SIG-M5 treated with dmso at 0.1 percent for 504 hours (cell line): ENCODE measurements around the gene DPH3.

ENCODE experiments used
- DNase-seq: peaks from one replicate; lab custom pipeline; 2025; ENCODE audit not compliant: unreplicated experiment; lab: John Stamatoyannopoulos, UW

Gene DPH3

DNA sequence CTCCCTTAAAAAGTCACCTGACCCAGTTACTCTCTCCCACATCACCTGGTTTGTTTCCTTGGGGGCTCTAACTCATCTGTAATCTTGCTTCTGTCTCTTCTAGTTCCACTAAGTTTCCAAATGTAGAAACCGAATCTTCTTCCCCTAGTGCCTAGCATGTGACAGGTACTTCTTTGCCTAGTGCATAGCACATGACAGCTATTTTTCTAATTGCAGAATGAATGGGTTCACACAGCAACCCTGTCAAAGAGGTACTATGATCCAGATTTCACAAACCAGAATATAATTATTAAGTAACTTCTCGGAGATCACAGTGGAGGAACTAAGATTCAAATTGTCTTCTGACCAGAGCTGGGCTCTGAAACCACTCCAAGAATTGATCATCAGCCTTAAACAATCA is 7.4 kb downstream of the DPH3 start:
- no peak for DNase-seq

DNA sequence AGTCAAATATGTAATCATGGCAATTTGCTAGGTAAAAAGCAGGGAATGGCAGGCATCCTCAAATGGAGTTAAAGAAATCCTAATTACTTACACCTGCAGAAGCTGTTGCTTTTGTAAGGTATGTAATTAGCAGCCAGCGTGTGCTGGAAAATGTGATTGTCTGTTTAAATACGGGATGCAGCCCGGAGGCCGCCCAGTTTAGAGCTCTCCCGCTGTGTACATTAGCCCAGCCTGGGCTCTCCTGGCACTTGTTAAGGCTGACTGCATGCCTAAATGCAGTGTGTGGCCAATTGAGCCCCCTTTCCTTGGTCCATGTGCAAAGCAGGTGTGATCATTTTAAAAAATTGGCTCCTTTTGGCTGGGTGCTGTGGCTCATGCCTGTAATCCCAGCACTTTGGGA is 9.0 kb downstream of the DPH3 start:
- DNase-seq, result no peak

DNA sequence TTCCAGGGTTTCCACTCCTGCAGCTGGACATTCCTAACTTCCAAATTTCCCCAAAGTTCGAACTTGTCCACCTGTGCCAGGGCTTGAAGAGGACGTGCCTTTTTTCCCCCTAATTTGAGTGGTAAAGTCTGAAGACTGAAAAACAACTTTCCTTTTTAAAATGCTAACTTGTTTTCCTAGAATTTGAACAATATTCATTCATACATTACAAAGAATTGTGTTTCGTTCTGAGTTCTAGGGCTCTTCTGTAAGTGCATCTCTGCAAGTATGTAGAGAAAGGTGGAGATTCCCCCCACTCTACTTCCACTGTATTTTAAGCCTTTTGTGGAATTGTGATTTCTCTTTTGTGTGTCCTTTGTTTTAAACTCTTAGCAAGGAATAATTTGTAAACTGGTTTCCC is 9.4 kb downstream of the DPH3 start:
- no peak for DNase-seq

DNA sequence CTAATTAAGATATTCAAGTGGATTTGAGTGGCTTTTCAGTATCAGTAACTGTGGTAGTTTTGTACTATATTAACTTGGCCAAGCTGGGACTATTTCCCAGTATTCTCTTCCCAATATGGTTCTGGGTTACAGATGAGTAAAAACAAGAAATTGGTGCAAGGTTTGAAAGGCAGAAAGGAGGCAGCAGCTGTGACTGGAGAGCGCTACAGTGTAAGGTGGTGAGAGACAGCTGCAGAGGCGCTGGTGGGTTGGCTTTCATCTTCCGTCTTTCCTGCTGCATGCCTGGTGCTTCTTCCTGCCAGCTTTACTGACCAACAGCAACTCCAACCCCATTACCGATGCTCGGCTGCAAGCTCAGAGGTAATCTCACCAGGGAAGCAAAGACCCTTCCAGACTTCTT is 9.8 kb downstream of the DPH3 start:
- no peak for DNase-seq

DNA sequence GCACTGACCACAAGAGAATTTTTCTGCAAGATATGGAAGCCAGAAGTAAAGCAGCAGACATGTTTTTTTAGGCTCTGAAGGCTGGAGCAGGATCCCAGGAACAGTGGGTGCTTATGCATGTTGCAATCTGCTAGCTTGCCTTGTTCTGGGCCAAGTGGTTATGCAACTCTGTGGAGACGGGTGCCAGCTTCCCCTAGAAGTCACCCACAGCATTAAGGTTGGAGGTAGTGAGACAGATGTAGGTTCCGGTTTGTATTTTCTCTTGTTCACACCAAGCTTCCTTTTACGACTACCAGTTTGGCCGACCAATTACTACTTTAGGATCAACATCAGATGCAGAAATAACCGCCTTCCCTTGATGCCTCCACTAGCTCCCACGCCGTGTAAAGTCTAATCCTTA is 11.1 kb downstream of the DPH3 start:
- DNase-seq, result peak; percentile 98

DNA sequence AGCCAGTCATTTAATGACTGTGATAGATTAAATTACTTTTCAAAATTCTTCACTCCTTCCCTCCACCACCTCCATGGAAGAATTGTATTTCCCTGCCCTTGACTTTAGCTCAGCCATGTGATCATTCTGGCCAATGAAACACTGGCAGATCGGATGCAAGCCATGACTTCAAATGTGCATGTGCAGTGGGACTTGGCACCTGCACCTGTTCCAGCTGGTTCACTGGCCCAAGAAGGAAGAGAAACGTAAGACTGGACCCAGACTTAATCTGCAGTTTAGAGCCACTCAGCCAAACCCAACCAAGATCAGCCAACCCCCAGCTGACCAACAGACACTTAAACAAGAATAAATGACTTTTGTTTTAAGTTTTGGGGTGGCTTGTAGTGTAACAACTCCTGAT is 11.8 kb downstream of the DPH3 start:
- DNase-seq, result no peak

DNA sequence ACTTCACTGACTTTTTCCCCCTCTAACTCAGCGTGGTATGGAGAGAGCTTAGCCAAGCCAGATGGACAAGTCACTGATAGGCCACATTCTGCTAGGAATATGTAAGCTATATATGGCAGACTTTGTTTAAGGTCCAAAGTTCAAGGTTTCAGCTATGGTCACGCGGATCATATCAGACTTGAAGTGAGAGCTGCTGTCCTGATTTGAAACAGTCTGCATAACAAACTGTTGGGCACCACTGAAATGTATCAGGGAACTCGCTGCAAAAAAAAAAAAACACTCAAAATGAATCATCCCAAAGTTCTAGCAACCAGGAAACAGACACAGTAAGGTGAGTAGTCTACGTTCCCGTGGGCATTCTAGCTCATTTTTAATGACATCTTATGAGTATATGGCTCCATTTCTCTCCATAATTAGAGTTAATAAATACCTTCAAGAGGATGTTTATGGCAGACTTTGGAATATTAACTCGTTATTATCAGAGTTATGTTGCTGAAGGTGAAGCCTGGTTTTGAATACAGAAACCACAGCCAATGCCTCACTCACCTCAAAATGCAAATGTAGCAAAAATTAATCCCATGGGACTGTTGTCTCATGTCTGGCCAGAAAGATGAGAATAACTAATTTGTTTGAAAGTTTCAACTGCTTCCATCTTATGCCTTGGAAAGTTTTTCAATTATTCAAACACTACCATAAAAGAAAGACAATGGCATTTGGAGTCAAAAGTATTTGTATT is 12.3 kb downstream of the DPH3 start:
- no peak for DNase-seq

DNA sequence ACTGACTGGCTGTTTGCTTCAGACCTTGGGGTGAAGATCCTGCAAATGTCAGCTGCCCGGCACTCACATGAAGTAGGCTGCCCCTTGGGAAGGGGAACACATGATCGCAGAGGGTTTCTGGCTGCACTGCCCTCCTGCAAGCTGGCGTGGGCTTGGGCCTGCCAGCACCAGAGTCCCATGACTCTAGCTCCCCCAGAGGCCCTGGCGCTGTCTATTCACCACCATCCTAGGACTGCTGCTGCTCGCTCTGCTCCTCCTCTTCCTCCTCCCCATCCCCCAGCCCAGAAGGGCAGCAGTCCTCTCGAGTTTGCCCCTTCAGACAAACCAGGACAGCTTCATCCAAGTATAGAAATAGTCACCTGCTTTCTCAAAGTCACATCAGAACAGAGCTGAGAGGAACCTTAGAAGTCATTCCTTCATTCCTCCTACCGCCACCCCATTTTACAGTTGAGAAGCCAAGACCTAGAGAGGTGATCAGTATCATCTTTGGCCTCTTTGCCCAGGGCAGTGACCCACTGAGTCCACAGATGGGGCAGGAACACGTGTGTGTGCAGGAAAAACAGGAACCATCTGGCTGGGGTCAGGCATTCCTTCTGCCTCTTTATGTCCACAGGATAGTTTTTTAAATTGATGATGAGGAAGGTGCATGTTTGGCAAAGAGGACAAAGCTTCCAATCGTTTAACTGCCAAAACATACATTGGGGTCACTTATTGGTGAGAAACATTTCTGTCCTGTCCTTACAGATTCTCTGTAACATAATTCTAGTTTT is 13.2 kb downstream of the DPH3 start:
- no peak for DNase-seq

DNA sequence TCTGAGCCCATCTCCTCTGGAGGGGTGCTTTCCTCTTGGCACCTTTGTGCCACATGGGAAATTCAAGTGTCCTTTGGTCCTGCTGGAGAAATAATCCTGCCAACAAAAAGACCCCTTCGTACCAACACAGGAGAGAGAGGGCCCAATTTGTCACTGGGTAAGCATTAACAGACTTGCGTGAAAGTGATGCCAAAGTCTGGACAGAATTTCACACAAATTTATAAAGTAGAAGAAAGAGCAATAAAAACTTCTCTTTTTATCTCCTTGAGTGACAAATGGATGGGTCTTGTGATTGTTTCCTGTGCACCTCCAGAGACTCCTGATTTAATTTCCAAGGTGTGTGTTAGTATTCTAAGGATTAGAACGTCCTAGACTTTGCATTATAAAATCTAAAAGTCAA is 14.9 kb downstream of the DPH3 start:
- no peak for DNase-seq

DNA sequence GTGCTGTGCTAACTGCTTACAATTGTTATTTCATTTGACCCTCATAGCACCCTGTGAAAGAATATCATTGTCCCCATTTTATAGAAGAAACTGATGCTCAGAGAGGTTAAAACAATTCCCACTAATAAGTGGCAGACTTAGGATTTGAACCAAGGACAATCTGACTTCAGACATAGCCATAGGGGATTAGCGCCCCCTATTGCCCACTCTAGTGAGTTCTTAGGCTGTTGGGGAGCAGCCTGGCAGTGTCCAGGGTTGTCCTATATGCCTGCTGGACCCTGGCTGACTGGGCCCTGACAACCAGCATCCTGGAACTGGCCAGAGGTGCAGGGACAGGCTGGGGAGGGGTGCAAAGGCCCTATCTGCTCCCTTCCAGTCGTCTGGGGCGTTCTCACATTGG is 15.4 kb downstream of the DPH3 start:
- DNase-seq, result no peak

DNA sequence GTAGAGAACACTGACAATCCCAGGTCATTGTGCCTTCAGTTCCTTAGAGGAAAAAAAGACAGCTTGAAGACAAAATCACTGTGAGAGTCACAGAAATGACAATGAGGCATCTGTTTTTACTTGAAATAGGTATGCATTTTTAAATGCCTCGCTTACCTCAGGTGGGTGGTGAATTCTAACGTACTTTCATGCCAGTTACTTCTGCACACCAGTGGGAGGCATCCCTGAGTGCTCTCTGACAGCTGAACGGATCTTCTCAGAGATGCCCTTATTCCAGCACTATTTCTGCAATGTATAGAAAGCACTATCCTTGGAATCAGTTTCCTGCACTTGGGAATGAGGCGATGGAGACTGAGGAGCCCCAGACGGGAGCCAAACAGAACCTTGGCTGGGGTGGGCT is 16.2 kb downstream of the DPH3 start:
- DNase-seq, result no peak

DNA sequence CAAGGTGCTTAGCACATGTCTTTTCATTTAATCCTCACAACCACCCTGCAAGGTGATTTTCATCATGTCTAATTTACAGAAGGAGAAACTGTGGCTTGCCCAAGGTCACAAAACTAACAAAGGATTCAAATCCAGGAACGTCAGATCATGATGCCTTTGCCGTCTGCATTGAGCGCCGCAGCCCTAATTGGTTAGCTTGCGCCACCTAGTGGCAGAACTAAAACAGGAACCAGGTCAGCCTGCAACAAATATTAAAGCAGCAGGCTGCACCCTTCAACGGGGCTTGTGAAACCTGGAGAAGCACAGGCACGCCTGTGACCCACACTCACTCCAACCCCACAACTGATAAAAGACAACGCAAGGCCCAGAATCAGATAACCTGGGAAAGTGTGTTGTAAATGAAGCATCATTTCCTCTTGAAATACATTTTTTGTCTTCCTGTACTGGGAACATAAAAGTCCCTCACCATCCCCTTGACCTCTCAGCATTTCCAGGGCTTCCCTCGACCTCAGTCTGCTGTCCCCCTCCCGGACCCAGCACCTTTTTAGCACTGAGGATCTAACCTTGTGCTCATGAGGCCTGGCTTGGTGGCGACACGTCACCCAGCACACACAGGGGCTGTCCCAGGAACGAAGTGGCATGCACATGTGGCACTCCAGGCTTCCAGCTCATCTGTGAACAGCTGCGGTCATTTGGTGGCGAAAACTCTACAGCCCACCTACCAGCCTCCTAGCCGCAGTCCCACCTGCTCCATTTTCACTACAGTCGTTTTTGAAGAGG is 17.3 kb downstream of the DPH3 start:
- DNase-seq, result peak; percentile 89

DNA sequence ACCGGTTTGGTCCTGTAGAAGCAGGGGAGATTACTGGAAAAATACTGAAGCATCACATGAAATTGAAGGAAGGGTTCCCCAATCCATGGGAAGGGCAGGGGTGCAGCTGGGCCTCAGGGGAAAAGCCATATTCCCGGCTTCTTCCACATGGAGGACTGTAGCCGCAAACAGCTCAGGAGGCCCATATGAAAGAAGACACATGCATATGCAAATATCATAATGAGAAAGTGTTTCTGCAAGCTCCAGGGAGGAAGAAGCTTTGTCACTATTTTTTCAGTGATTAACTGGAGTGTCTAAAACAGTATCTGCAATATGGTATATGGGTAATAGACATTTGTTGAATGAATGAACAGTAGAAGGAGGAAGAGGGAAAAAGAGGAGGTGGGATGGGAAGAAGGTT is 19.1 kb downstream of the DPH3 start:
- DNase-seq, result no peak

DNA sequence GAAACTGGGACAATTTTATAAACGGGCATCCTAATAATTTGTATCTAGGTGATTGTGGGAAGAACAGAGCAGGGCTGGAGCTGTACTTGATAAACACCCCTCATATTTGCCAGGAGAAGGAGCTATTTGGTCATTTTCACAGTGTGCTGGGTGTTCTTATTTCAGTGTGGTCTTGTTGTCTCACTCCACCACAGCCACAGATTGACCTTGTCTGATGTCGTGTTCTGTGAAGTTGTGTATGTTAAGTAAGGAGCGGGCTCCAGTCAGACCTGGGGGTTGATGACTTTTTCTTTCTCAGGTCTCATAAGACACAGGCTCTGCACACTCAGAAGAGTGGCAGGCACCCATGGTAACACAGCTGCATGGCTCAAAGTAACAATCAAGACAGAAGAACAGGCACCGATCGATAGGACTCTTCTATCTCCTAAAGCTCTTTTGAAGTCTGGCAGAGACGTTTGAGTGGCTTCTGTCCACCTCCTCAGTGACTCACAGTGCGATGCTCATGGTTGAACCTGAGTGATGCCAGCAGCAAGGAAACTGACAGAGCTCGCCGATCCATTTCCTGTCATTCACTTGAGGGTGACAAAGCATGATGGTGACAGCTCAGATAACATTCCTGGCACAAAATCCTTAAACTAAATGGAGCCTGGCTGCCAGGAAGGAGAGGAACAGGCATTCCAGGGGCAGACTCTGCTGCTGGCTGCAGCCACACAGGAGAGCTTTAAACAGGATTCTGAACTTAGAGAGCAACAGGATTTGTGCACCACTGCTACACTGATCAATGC is 20.8 kb downstream of the DPH3 start:
- no peak for DNase-seq

DNA sequence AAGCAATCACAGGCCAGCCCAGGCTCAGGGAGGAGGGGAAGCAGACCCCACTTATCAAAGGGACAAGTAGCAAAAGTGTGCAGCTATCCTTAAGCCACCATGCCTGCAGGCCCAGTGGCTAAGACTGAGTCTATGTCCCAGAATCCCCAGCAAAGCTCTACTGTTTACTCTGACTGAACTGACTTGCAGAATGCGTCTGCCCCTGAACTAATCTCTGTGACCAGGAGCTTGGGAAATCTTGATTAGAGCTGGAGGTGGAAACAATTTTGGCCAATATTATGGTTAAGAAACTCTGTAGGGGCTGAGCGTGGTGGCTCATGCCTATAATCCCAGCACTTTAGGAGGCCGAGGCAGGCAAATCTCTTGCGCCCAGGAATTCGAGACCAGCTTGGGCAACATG is 22.6 kb downstream of the DPH3 start:
- DNase-seq, result no peak

DNA sequence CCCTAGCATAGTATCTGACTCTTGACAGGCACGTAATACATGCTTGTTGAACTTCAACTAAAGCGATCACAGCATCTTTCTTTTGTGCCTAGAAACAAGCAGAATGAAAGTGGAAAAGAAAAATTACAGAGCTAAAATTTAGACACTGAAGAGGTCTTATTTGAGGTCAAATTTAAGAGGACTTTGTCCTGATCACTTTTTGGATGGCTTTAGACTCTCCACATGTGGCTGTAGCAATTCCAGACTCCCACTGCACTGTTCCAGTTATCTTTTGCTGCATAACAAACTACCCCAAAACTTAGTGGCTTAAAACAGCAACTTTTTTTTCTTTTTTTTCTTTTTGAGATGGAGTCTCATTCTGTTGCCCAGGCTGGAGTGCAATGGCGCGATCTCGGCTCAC is 23.5 kb downstream of the DPH3 start:
- no peak for DNase-seq

DNA sequence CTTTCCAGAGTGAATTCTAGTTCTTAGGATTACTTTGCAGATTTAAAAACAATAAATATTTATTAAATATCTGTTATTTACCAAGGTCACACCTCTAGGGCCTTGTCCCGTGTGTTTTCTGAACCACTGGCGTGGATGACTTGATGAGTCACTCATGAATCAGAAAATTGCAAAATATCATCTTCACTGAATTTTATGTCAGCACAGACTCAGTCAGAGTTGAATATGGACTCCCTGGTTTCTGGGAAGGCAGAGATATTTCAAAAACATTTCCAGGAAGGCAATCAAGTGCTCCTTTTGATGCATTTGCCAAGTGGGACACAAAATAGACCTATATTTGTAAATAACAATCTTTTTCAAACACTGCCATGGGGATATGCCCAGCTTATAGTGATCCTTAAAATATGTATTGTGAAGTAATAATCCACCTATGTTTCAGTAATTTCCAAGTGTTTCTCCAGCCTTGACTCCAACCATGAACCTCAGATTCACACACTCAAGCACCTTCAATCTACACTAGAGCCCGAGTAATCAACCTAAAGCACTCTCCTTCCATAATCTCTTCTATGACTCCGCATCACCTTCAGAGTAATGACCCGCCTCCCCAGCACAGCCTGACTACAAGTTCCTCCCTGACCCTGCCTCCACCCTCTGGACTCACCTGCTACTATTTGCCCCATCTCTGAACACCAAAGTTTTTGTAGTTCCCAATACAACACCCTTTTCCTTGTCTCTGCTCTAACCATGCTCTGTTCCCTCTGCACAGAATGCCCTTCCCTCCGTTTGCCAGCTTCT is 24.3 kb downstream of the DPH3 start:
- no peak for DNase-seq

DNA sequence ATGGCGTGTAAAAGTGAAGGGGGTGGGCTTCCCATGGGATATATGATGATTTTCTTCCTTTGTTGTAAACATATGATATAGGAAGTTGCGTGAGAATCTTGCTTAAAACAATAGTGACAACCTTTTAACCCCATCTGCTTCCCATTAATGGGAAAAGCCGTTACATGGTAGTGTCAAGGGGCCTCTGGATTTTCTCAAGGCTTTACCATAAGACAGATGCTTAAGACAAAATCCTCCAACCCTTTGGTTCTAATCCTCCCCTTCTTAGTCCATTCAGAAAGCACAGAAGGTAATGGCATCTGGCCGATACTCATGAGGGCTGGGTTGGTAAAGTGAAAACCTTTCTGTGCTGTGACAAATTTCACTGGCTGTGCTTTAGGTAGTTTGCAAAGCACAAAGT is 25.0 kb downstream of the DPH3 start:
- DNase-seq, result no peak

DNA sequence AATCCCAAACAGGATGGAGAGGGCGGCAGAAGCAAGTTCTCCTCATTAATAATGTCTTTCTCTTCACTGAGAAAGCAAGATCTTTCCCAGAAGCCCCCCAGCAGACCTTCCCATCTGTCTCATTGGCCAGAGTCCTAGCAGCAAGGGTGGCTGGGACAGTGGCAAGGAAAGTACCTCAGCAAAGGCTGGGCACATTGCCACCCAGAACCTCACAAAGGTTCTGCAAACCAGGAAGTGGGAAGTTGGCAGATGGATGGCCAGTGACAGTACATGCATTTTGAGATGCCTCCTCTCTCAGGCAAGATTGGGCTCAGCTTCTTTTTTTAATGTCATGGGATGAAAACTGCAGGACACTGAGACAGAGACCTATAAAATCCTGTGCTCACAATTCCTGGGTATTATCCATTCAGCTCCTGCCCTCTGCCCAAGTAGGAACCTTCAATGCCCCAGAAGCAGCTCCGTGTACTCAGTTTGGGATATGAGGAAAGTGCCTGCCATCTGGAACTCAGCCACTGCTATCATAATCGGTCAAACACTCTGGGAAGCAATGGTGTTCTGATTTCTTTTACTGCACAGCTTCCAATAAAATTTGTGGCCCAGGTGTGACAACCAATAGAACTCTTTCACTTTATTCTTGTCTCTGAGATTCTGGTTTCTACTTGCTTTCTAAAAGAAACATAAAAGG is 25.5 kb downstream of the DPH3 start:
- no peak for DNase-seq

DNA sequence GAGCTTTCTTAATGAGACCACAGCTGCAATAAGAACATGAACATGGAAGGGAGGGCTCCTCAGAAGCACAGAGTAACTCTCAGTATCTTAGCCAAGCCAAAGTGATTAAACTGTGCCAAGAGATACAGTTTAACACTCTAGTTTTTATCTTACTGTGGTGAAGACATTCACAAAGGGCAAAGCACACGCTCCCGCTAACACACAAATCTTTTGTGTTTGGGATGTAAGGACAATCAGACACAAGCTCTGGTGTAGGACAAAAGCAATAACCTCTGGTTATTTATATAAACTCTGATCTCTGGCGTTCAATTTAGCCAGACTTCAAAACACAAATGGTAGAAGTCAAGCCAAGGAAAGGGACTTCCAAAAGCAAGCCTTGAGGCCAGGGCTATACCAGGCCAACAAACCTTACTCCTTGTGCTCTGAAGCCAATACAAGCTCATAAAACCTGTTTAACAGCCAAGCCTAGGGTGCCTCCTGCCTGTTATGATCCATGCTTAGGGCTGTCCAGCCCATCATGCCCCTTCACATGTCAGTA is 27.8 kb downstream of the DPH3 start:
- no peak for DNase-seq
